ENCODE results near the gene SACM1L.

SACM1L gene

GRCh38 chr3:45779746-45780735, 90.8 kb downstream of the SACM1L start:
- DNase-seq (ENCODE audit: low read depth, low spot score) = no peak

GRCh38 chr3:45781271-45781670, 92.1 kb downstream of the SACM1L start:
- no peak for DNase-seq (ENCODE audit: low read depth, low spot score)
- no peak overlapping the region for H3K27ac ChIP-seq

More at GRCh38 chr3:45779746-45780735, 90.8 kb downstream of the SACM1L start:
- no peak overlapping the region for H3K27ac ChIP-seq

GRCh38 chr3:45781841-45782240, 92.6 kb downstream of the SACM1L start:
- no peak for DNase-seq (ENCODE audit: low read depth, low spot score)
- no peak overlapping the region for H3K27ac ChIP-seq

GRCh38 chr3:45782381-45782780, 93.2 kb downstream of the SACM1L start:
- H3K27ac ChIP-seq = no peak overlapping the region
- no peak for DNase-seq (ENCODE audit: low read depth, low spot score)

GRCh38 chr3:45783667-45784066, 94.5 kb downstream of the SACM1L start:
- no peak overlapping the region for H3K27ac ChIP-seq
- no peak for DNase-seq (ENCODE audit: low read depth, low spot score)

- H3K27ac ChIP-seq = no peak overlapping the region
These were observed 96.5 kb downstream of the SACM1L start for GRCh38 chr3:45785605-45786150.

GRCh38 chr3:45786801-45787495, 97.8 kb downstream of the SACM1L start:
- no peak for DNase-seq (ENCODE audit: low read depth, low spot score)

More at GRCh38 chr3:45785605-45786150, 96.5 kb downstream of the SACM1L start:
- no peak for DNase-seq (ENCODE audit: low read depth, low spot score)

GRCh38 chr3:45787551-45787950, 98.4 kb downstream of the SACM1L start:
- H3K27ac ChIP-seq = no peak overlapping the region
- no peak for DNase-seq (ENCODE audit: low read depth, low spot score)

More at GRCh38 chr3:45786801-45787495, 97.8 kb downstream of the SACM1L start:
- no peak overlapping the region for H3K27ac ChIP-seq

GRCh38 chr3:45789235-45789812, 100.1 kb downstream of the SACM1L start:
- H3K27ac ChIP-seq = no peak overlapping the region
- no peak for DNase-seq (ENCODE audit: low read depth, low spot score)

- DNase-seq (ENCODE audit: low read depth, low spot score) = no peak
- no peak overlapping the region for H3K27ac ChIP-seq
These were observed 101.4 kb downstream of the SACM1L start for GRCh38 chr3:45790596-45790995.

- no peak overlapping the region for H3K27ac ChIP-seq
- no peak for DNase-seq (ENCODE audit: low read depth, low spot score)
These were observed 102.8 kb downstream of the SACM1L start for GRCh38 chr3:45792036-45792435.

- DNase-seq (ENCODE audit: low read depth, low spot score) = no peak
- H3K27ac ChIP-seq = no peak overlapping the region
These were observed 103.4 kb downstream of the SACM1L start for GRCh38 chr3:45792516-45793172.

- H3K27ac ChIP-seq = peak overlapping the region; percentile 28
- no peak for DNase-seq (ENCODE audit: low read depth, low spot score)
These were observed 104.4 kb downstream of the SACM1L start for GRCh38 chr3:45793482-45794176.

- peak overlapping the region; percentile 28 for H3K27ac ChIP-seq
- no peak for DNase-seq (ENCODE audit: low read depth, low spot score)
These were observed 105.0 kb downstream of the SACM1L start for GRCh38 chr3:45794177-45794560.

GRCh38 chr3:45794660-45795059, 105.5 kb downstream of the SACM1L start:
- DNase-seq (ENCODE audit: low read depth, low spot score) = no peak

More at GRCh38 chr3:45794660-45795059, 105.5 kb downstream of the SACM1L start:
- H3K27ac ChIP-seq = no peak overlapping the region

Data from epithelial cell of prostate (primary cell).